DOHH2 (cell line): ENCODE data around the gene CORO2B.

Source experiments
- EZH2phosphoT487 ChIP-seq: fragments of 200-600 bp; sonication (generic); IDR thresholded peaks from 2 replicates; pipeline ENCODE4 v1.6.1; 2017; ENCODE audit warnings: borderline replicate concordance, mild to moderate bottlenecking, antibody characterized with exemption, low read length, moderate library complexity, mixed read lengths
- TF ChIP-seq, protein P1 (sequence below): fragments of 200-600 bp; sonication (generic); IDR thresholded peaks from one replicate; pipeline ENCODE4 v1.5.1; 2014; ENCODE audit warnings: antibody characterized with exemption, mild to moderate bottlenecking, low read depth, low read length; ENCODE audit not compliant: poor library complexity, severe bottlenecking

DNA sequence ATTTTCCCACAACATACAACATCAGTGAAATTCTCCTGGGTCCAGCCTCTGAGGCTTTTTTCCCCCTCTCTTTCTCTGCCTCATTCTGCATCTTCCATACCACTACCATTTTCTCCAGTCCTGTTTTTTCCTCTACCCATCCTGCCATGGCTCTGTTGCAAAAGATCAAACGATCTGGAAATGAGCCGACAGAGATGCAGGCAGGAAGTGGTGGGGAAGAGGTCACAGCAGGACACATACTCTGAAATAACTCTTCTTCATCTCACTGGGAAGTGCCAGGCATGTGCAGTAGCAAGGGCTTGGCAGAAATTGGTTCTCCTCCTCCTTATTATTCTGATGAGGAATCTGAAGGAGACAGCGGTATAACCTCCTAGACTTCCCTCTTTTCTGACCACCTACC is 114.3 kb downstream of the CORO2B start:
- TF ChIP-seq, protein P1, sequence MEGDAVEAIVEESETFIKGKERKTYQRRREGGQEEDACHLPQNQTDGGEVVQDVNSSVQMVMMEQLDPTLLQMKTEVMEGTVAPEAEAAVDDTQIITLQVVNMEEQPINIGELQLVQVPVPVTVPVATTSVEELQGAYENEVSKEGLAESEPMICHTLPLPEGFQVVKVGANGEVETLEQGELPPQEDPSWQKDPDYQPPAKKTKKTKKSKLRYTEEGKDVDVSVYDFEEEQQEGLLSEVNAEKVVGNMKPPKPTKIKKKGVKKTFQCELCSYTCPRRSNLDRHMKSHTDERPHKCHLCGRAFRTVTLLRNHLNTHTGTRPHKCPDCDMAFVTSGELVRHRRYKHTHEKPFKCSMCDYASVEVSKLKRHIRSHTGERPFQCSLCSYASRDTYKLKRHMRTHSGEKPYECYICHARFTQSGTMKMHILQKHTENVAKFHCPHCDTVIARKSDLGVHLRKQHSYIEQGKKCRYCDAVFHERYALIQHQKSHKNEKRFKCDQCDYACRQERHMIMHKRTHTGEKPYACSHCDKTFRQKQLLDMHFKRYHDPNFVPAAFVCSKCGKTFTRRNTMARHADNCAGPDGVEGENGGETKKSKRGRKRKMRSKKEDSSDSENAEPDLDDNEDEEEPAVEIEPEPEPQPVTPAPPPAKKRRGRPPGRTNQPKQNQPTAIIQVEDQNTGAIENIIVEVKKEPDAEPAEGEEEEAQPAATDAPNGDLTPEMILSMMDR: no peak
- TF ChIP-seq EZH2phosphoT487: no peak
